GM12878 (cell line): ENCODE data around the gene GDNF. TPM values are rescaled to one million over a fixed set of nuclear protein-coding genes. Genes with fewer than 3 reads are reported as not detected.

Experiments
- ATAC-seq: fragments of 200-7000 bp; cut with Tn5 transposase; 3 replicates; pipeline ENCODE4 v1.9.1; 2020; ENCODE audit warnings: mild to moderate bottlenecking, moderate library complexity
- BruUV-seq: library from RNA; stranded (reverse); fragments of 400-500 nt; replicated peaks from 2 replicates; lab custom pipeline; 2021; lab: Mats Ljungman, UMichigan
- CTCF ChIA-PET: fragments of 300-600 bp; sonication (Branson Sonifier 250); formaldehyde crosslinking; extraction: SDS; loops from one replicate; lab custom pipeline; 2021; ENCODE audit warnings: inconsistent platforms; lab: Yijun Ruan, JAX
- POLR2A ChIA-PET: fragments of 350-600 bp; formaldehyde crosslinking; extraction: SDS; loops from one replicate; lab custom pipeline; 2021; ENCODE audit warnings: inconsistent platforms; lab: Charles Lee
- RAD21 ChIA-PET: fragments of 300-600 bp; sonication (Branson Sonifier 250); formaldehyde crosslinking; loops from one replicate; lab custom pipeline; 2023; ENCODE audit warnings: antibody characterized with exemption; ENCODE audit not compliant: unreplicated experiment; lab: Charles Lee
- SMC1A ChIA-PET: fragments of 300-600 bp; sonication (Branson Sonifier 250); formaldehyde crosslinking; loops from one replicate; lab custom pipeline; 2023; ENCODE audit not compliant: unreplicated experiment, uncharacterized antibody; lab: Charles Lee
- DNase-seq: peaks from one replicate; pipeline ENCODE4 v3.0.0-alpha.2; 2011; ENCODE audit warnings: low read depth, low spot score
- FAIRE-seq: peaks from 3 replicates; lab custom pipeline; 2011; peaks lifted over from hg19 to GRCh38; lab: Jason Lieb, UNC
- H2AFZ ChIP-seq: 2 replicates; pipeline ENCODE4 v1.6.0; 2011; ENCODE audit warnings: low read depth, low read length, control low read depth; ENCODE audit not compliant: control insufficient read depth
- H3K27ac ChIP-seq: 2 replicates; pipeline ENCODE4 v1.5.1; 2011; ENCODE audit warnings: control low read depth; ENCODE audit not compliant: control insufficient read depth, insufficient read depth
- H3K27me3 ChIP-seq, 2 experiments: replicated peaks in 1 of 2; 2 replicates each; pipeline versions ENCODE4 v1.6.0 to v1.6.1; 2011; ENCODE audit warnings: low read length in 1 of 2; ENCODE audit not compliant: control insufficient read depth in 2 of 2, insufficient read depth in 2 of 2
- H3K36me3 ChIP-seq, 2 experiments: 2 replicates each; pipeline ENCODE4 v1.5.1; 2011; ENCODE audit warnings: low read length in 1 of 2; ENCODE audit not compliant: control insufficient read depth in 2 of 2, insufficient read depth in 2 of 2
- H3K4me1 ChIP-seq: 2 replicates; pipeline ENCODE4 v1.6.1; 2011; ENCODE audit warnings: mild to moderate bottlenecking, low read length, moderate library complexity, mixed read lengths; ENCODE audit not compliant: control insufficient read depth, insufficient read depth
- H3K4me2 ChIP-seq: 2 replicates; pipeline ENCODE4 v1.6.0; 2011; ENCODE audit warnings: control low read depth; ENCODE audit not compliant: control insufficient read depth, insufficient read depth
- H3K4me3 ChIP-seq: fragments of 200-600 bp; sonication (generic); 2 replicates; pipeline ENCODE4 v1.5.1; 2016
- H3K79me2 ChIP-seq: 2 replicates; pipeline ENCODE4 v1.6.0; 2011; ENCODE audit warnings: low read length; ENCODE audit not compliant: control insufficient read depth, insufficient read depth
- H3K9ac ChIP-seq: 2 replicates; pipeline ENCODE4 v1.8.0; 2011; ENCODE audit warnings: low read length, control low read depth, mixed read lengths; ENCODE audit not compliant: control insufficient read depth, insufficient read depth
- H3K9me3 ChIP-seq: replicated peaks from 3 replicates; pipeline ENCODE4 v1.5.1; 2011; ENCODE audit warnings: mild to moderate bottlenecking, low read length; ENCODE audit not compliant: control insufficient read depth, insufficient read depth
- H4K20me1 ChIP-seq: 2 replicates; pipeline ENCODE4 v1.6.0; 2011; ENCODE audit not compliant: control insufficient read depth, insufficient read depth
- ATF2 ChIP-seq: IDR thresholded peaks from 2 replicates; pipeline ENCODE4 v1.6.1; 2012; ENCODE audit warnings: low read length, inconsistent platforms
- BCL3 ChIP-seq: IDR thresholded peaks from 2 replicates; pipeline ENCODE4 v1.6.1; 2011; ENCODE audit warnings: borderline replicate concordance, low read depth, mild to moderate bottlenecking, moderate library complexity, low read length; ENCODE audit not compliant: insufficient read depth, poor library complexity, severe bottlenecking
- CBX3 ChIP-seq: fragments of 200-600 bp; sonication (generic); IDR thresholded peaks from 2 replicates; pipeline ENCODE4 v1.6.1; 2016; ENCODE audit warnings: low read depth, borderline replicate concordance
- FOS ChIP-seq: IDR thresholded peaks from 3 replicates; pipeline ENCODE4 v1.6.1; 2011; ENCODE audit warnings: borderline replicate concordance; ENCODE audit not compliant: insufficient read length; ENCODE audit errors: extremely low read depth
- HDGF ChIP-seq: fragments of 450-650 bp; IDR thresholded peaks from 2 replicates; pipeline ENCODE4 v1.6.1; 2016; ENCODE audit warnings: antibody characterized with exemption
- NFXL1 ChIP-seq: fragments of 450-650 bp; IDR thresholded peaks from 2 replicates; pipeline ENCODE4 v1.6.1; 2017; ENCODE audit warnings: antibody characterized with exemption, mild to moderate bottlenecking, borderline replicate concordance
- POLR2AphosphoS2 ChIP-seq: IDR thresholded peaks from 2 replicates; pipeline ENCODE4 v1.6.1; 2011; ENCODE audit warnings: low read depth, mild to moderate bottlenecking, low read length, improper control_type of control experiment, moderate library complexity
- RCOR1 ChIP-seq: conservative IDR thresholded peaks from 2 replicates; pipeline ENCODE4 v1.6.1; 2012; ENCODE audit warnings: low read depth, low read length, improper control_type of control experiment
- SRF ChIP-seq, 2 experiments: IDR thresholded peaks; 2 replicates each; pipeline ENCODE4 v1.6.1; 2011; ENCODE audit warnings: low read depth in 2 of 2, low read length in 2 of 2, mild to moderate bottlenecking in 1 of 2, moderate library complexity in 1 of 2
- TCF7 ChIP-seq: IDR thresholded peaks from 2 replicates; pipeline ENCODE4 v1.6.1; 2014; ENCODE audit warnings: antibody characterized with exemption, borderline replicate concordance
- WGBS: methylation state at CpG from one replicate; pipeline ENCODE4 v1.1.6; 2016; ENCODE audit warnings: low lambda C conversion rate; ENCODE audit not compliant: insufficient replicate concordance, insufficient coverage; ENCODE audit errors: missing lambda C conversion rate; 5-methylcytosine and 5-hydroxymethylcytosine counted together
- in situ Hi-C: fragments of 300-500 bp; cut with MboI; formaldehyde crosslinking; loops from 9 replicates; pipeline ENCODE4 v1.14.3; 2018; ENCODE audit warnings: mixed read lengths
- intact Hi-C: fragments of 100-400 bp; cut with micrococcal nuclease; formaldehyde crosslinking; loops from one replicate; pipeline ENCODE4 v1.14.2; 2022; ENCODE audit not compliant: unreplicated experiment
- polyA plus RNA-seq, 11 experiments: library from polyadenylated mRNA; depleted of rRNA in 4 of 11; unstranded in 6 of 11; stranded (reverse) in 5 of 11; fragments of >200 nt; fragmentation: Nextera tagmentation in 4 of 11; fragmentation: Illumina TruSeq in 1 of 11; extraction: Ambion mirVana in 4 of 11; extraction: Trizol in 1 of 11; gene quantifications; 1 replicate in 1 of 11; 2 replicates in 10 of 11; pipeline versions ENCODE4 v1.2.1 to v1.2.3, GENCODE V29; 2011 to 2016; ENCODE audit warnings: inconsistent platforms in 2 of 11, missing spikeins in 2 of 11, low read depth in 1 of 11
- total RNA-seq, 4 experiments: library from RNA; depleted of rRNA in 3 of 4; stranded (reverse); fragments of >200 nt in 3 of 4; fragmentation: Illumina TruSeq in 1 of 4; extraction: Trizol in 1 of 4; gene quantifications; 2 replicates each; pipeline versions ENCODE4 v1.2.1 to v1.2.3, GENCODE V29; 2013 to 2021
- TF ChIP-seq, protein P1 (sequence below): IDR thresholded peaks from 2 replicates; pipeline ENCODE4 v1.6.1; 2012; ENCODE audit warnings: improper control_type of control experiment, low read depth, low read length; ENCODE audit not compliant: insufficient replicate concordance
- TF ChIP-seq, protein P2 (sequence below): fragments of 150-350 bp; IDR thresholded peaks from 2 replicates; pipeline ENCODE4 v1.6.1; 2016; ENCODE audit warnings: low read depth, low read length

The GDNF gene
- total and polyA plus RNA-seq, 10 of the 15 experiments (the other 5 are each of a cell fraction or from before 2014, with no cell fraction given), result not detected

DNA sequence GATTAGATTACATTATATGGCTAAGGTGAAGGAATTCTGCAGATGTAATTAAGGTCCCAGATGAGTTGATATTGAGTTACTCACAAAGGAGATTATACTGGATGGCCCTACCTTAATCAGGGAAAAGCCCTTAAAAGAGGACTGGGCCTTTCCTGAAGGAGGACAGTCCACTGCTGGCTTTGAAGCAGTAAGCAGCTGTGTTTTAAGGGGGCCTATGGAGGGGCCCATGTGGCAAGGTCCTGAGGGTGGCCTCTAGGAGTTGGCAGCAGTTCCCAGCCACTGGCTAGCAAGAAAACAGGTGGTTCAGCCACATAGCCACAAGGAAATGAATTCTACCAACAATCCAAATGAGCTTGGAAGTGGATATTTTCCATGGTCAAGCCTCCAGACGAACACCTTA, 36.4 kb upstream of the GDNF start:
- Histone ChIP-seq H3K4me1 (peaks cover 6% of the 10 kb centered on the region; the same call in 1 of the 2 replicates), H3K4me2 (no peak overlapping the region), H3K27ac (no peak overlapping the region), H2AFZ (no peak overlapping the region), H3K9me3 (no peaks in the 10 kb centered on the region; the same call in 2 of the 3 replicates), H3K9ac (no peak overlapping the region), H4K20me1 (no peaks in the 10 kb centered on the region), H3K79me2 (no peaks in the 10 kb centered on the region), H3K27me3 (peaks cover 0 to 2% of the 10 kb centered on the region in 2 experiments; a peak in 1 of 4 replicates), H3K36me3 (no peaks in the 10 kb centered on the region), H3K4me3 (no peak overlapping the region)
- ChIA-PET RAD21 (no interaction called here), CTCF (interaction anchor here (1.7 kb wide), 1 partner anchor 24 kb away, joined by 3 read pairs; no protein-coding TSS in a partner anchor), POLR2A (no interaction called here), SMC1A (no interaction called here)
- no peak for ATAC-seq
- 0% methylated on average over 1 of the region's 1 CpG for WGBS
- no peak for DNase-seq
- in situ Hi-C loops (no loop called here), intact Hi-C loops (no loop called here)
- no TSS peak for BruUV-seq
- FAIRE-seq, result no peak
- no peak for TF ChIP-seq POLR2AphosphoS2
- TF ChIP-seq RCOR1, result no peak
- no peak for TF ChIP-seq TCF7
- TF ChIP-seq SRF (IDR thresholded peaks at IDR 0.05; ENCODE audit: low read depth in 2 of 2, low read length in 2 of 2), result no peak
- no peak for TF ChIP-seq BCL3
- TF ChIP-seq, protein P1, sequence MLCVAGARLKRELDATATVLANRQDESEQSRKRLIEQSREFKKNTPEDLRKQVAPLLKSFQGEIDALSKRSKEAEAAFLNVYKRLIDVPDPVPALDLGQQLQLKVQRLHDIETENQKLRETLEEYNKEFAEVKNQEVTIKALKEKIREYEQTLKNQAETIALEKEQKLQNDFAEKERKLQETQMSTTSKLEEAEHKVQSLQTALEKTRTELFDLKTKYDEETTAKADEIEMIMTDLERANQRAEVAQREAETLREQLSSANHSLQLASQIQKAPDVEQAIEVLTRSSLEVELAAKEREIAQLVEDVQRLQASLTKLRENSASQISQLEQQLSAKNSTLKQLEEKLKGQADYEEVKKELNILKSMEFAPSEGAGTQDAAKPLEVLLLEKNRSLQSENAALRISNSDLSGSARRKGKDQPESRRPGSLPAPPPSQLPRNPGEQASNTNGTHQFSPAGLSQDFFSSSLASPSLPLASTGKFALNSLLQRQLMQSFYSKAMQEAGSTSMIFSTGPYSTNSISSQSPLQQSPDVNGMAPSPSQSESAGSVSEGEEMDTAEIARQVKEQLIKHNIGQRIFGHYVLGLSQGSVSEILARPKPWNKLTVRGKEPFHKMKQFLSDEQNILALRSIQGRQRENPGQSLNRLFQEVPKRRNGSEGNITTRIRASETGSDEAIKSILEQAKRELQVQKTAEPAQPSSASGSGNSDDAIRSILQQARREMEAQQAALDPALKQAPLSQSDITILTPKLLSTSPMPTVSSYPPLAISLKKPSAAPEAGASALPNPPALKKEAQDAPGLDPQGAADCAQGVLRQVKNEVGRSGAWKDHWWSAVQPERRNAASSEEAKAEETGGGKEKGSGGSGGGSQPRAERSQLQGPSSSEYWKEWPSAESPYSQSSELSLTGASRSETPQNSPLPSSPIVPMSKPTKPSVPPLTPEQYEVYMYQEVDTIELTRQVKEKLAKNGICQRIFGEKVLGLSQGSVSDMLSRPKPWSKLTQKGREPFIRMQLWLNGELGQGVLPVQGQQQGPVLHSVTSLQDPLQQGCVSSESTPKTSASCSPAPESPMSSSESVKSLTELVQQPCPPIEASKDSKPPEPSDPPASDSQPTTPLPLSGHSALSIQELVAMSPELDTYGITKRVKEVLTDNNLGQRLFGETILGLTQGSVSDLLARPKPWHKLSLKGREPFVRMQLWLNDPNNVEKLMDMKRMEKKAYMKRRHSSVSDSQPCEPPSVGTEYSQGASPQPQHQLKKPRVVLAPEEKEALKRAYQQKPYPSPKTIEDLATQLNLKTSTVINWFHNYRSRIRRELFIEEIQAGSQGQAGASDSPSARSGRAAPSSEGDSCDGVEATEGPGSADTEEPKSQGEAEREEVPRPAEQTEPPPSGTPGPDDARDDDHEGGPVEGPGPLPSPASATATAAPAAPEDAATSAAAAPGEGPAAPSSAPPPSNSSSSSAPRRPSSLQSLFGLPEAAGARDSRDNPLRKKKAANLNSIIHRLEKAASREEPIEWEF, result no peak
- TF ChIP-seq HDGF, result no peak
- TF ChIP-seq CBX3, result no peak
- TF ChIP-seq FOS, result no peak
- TF ChIP-seq ATF2, result no peak
- no peak for TF ChIP-seq NFXL1
- TF ChIP-seq, protein P2, sequence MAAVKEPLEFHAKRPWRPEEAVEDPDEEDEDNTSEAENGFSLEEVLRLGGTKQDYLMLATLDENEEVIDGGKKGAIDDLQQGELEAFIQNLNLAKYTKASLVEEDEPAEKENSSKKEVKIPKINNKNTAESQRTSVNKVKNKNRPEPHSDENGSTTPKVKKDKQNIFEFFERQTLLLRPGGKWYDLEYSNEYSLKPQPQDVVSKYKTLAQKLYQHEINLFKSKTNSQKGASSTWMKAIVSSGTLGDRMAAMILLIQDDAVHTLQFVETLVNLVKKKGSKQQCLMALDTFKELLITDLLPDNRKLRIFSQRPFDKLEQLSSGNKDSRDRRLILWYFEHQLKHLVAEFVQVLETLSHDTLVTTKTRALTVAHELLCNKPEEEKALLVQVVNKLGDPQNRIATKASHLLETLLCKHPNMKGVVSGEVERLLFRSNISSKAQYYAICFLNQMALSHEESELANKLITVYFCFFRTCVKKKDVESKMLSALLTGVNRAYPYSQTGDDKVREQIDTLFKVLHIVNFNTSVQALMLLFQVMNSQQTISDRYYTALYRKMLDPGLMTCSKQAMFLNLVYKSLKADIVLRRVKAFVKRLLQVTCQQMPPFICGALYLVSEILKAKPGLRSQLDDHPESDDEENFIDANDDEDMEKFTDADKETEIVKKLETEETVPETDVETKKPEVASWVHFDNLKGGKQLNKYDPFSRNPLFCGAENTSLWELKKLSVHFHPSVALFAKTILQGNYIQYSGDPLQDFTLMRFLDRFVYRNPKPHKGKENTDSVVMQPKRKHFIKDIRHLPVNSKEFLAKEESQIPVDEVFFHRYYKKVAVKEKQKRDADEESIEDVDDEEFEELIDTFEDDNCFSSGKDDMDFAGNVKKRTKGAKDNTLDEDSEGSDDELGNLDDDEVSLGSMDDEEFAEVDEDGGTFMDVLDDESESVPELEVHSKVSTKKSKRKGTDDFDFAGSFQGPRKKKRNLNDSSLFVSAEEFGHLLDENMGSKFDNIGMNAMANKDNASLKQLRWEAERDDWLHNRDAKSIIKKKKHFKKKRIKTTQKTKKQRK, result no peak
